HG03025 (cell line): Measurements from ENCODE around the gene MCUB.
A peak's percentile ranks its signal among the peaks of the same experiment; 100 is the strongest.

Source experiments
- ATAC-seq: cut with Tn5 transposase; IDR thresholded peaks from one replicate; pipeline ENCODE4 v1.9.1; 2021; ENCODE audit warnings: mild to moderate bottlenecking, moderate library complexity; ENCODE audit not compliant: unreplicated experiment, low FRiP score

Gene MCUB

GRCh38 chr4:109719604-109720003, 159.6 kb downstream of the MCUB start:
- ATAC-seq, result no peak

GRCh38 chr4:109721033-109721432, 161.0 kb downstream of the MCUB start:
- ATAC-seq, result no peak

GRCh38 chr4:109722357-109722756, 162.3 kb downstream of the MCUB start:
- no peak for ATAC-seq

DNA sequence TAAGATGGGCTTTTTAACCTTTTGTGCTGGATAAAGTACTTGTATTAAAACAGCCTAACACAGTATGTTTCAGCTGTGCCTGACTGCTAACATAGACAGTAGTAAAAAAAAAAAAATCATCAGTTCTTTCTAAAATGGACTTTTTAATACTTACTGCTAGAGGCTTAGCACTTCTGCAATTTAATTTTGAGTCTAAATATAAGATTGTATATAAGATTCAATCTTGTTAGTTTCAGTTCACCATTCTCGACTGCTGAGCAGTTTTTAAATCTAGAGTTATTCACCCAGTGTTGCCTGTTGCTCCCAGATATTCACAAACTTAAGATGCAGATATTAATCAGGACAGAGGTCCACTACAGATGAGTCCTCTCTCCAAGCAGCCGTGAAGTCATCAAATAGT, 163.1 kb downstream of the MCUB start:
- ATAC-seq, result no peak

DNA sequence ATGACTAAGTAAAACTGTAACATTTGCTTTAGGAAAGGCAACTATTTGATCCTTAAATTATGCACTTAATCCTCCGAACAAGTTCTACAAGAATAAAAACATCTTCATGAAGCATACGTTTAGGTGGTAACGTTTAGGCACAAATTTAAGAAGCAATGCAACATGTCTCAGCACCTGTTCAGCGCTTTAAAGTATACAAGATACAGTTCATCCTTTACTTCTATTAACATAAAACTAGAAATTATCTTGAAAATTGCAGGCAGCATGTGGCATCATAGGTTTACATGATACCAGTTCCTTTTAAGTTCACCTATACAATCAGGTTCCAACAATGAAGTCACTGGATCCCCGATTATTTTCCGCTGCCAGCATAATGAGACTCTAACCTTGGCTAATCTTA, 168.3 kb downstream of the MCUB start:
- ATAC-seq, result no peak

GRCh38 chr4:109729117-109729717, 169.2 kb downstream of the MCUB start:
- ATAC-seq, result no peak

DNA sequence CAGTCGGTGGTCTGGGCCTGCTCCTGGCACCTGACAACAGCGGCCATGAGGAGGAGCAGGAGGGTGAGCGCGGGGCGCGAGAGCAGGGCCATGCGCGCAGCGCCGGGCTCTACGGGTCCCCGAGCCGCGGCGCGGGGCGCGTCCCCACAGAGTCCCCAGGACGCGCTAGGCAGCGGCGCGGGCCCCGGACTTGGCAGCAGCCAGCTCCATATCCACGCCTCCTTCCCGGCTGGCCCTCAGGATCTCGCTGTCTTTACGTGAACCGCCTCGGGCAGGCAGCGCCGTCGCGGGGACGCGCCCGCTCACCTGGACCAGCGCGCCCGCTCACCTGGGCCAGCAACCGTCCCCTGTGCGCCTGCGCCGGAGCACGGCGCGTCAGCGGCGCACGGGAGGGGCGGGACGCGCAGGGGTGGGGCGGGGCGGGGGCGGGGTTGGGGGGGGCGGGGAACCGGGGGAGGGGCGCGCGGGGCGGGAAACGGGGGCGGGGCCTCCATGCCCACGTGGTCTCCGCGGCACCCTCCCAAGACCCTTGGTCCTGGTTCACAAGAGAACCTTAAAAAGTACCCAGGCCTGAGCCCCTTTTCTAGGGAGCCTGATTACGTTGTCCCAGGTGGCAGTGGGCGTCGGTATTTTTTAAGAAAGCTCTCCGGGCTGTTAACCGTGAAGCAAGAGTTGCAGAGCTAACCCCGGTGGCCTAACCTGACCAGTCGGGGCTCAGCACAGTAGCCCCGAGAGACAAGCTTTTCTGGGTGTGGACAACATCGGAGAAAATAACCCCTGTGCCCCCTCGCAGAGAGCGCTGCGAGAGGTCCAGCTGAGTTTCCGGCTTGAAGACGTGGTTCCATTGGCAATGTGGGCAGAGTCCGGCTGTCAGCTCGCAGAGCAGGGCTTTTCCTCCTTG, 169.9 kb downstream of the MCUB start, which contains the start of gene PLA2G12A:
Gene PLA2G12A, minus strand, starts transcription at position 353 of the 901 bp plus-strand sequence. Its CDS starts 261 bp downstream, at position 92.
- peak; percentile 84 for ATAC-seq

GRCh38 chr4:109730619-109731545, 170.8 kb downstream of the MCUB start:
- no peak for ATAC-seq

DNA sequence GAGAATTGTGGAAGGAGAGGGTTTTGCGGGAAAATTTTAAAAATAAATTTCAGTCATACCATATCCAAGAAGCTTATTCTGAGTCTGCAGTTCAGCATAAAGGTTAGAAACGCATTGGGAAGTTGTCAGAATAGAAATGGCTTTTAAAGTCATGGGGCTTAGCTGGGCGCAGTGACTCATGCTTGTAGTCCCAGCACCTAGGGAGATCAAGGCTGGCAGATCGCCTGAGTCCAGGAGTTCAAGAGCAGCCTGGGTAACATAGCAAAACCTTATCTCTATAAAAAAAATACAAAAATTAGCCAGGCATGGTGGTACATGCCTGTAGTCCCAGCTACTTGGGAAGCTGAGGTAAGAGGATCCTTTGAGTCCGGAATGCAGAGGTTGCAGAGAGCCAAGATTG, 173.7 kb downstream of the MCUB start:
- no peak for ATAC-seq

DNA sequence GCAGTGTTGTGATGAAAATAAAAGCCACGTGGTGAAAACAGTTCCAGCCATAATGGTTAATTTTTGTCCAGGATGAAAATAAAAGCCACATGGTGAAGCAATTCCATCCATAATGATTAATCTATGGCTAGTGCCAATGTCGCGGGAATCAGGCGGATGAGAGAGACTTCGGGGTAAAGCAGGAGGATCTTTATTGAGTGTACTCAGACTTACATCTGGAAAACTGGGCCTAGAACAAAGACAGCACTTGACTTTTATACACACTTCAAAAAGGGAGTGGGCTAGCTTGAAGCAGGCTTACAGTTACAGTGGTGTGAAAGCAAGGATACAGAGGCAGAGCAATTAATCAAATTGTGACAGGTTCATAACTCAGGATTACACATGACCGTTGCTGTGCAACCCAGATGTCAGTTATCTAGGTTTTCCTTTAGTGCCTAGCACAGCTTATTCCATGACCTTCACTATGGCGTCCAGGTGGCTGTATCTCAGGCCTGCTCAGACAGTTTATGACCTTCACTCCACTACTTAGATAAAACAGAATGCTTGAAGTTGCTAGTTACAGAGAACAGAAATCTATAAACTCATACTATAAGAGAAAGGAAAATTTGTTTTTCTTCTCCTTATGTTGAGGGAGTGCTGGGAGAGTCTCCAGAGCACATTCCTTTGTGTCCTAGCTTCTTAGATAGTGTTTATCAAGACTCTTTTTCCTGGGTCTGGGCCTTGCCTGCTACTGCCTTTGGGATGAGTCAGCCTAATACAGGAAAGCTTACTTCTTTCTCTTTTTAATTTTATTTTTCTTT, 175.7 kb downstream of the MCUB start:
- ATAC-seq, result no peak
